Eye (tissue), 1 donor: Measurements from ENCODE around the gene SPATA22.
"Not testable (repeated sequence)": the region's sequence is repeated elsewhere in the genome, so short reads cannot be mapped to it uniquely, and the experiment has no call there.

Experiments used
- DNase-seq: peaks from one replicate; pipeline ENCODE4 v3.0.0-alpha.2; 2015

The SPATA22 gene

DNA sequence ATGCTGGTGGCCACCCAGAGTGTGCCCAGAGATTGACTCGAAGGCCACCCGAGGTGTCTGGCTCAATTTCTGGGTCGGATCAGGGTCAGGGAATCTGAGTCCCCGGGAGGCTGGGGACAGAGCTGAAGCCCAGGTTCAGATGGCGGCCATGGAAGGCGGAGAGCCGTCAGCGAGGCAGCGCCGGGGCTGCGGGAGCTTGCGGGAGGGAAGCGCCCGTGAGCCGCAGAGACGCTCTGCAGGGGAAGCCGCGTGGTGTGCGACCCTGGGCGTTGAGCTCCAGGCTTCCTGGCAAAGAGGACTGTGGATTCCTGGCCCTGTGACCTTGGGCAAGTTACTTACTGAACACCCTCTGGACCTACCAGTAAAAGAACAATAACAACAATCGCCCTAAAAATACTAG, 518 bp upstream of the SPATA22 start:
- DNase-seq, result no peak

DNA sequence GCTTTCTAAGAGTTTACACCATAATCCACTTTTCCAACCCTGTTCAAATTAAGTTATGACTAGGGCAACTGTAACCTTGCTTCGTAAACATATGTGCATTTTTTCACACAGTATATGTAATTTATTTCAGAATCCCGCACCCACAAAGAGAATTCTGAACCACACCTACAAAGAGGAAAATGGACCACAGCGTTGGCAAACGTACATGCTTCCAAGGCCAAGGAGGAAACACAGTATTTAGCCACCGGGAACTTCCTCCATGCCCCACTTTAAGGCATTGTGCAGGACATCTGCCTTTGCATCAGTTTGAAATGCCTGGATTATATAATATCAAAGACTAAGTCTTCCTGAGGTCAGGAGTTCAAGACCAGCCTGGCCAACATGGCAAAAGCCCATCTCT, 2.1 kb downstream of the SPATA22 start:
- DNase-seq, result no peak

DNA sequence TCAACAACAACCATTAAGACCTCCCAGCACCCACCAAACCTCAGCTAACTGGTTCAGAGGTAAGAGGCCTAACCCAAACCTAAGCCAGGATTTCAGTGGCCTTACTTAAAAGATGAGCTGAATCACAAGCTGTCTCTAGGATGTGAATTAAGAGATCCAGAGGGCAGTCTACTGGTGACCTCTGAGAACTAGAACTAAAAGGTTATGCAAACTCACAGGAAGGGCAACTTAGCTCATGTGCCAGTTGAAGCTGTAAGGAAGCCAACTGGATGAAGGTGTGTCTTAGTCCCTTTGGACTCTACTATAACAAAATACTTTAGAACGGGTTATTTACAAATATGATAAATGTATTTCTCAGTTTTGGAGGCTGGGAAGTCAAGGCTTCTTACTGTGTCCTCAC, 5.3 kb downstream of the SPATA22 start:
- not testable (repeated sequence) for DNase-seq

DNA sequence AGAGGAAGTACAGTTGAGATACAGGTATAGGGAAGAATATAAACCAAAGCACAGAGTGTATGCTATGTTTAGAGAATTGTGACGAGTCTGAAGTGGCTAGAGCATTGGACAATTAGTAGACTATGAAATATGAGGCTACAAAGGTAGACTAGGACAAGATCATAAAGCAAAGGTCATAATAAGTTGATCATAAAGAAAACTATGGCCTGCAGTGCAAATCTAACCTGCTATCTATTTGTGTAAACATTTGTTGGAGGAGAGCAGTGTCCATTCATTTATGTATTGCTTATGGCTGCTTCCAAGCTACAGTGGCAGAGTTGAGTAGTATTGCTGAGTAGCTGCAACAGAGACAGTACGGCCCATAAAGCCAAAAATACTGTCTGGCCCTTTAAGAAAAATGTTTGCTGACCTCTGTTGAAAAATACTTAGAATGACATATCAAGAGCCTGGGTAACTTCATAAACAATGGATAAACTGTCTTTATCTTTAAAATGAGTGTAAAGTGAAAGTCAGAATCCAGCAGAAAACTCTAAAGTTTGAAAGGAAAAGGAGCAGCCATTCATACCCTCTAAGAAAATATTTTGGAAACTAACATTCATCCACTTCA, 23.5 kb downstream of the SPATA22 start:
- DNase-seq, result no peak

DNA sequence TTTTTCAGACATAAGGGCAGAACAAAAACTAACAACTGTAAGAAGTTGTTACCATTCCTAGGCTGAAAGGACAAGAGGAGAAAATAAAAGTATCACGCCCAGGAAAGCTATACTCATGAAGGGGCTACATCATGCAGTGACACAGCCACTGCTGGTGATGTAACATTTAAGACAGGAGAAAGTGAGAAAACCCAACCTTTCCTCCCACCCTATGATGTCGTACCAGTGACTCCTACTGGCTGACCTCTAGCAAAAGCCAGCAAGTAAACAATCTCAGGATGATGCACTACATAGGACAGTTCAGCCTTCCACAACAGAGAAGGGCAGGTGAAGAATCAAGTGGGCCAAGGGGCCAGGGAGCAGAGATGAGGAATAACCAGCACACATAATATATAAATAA, 24.0 kb downstream of the SPATA22 start:
- DNase-seq, result no peak

DNA sequence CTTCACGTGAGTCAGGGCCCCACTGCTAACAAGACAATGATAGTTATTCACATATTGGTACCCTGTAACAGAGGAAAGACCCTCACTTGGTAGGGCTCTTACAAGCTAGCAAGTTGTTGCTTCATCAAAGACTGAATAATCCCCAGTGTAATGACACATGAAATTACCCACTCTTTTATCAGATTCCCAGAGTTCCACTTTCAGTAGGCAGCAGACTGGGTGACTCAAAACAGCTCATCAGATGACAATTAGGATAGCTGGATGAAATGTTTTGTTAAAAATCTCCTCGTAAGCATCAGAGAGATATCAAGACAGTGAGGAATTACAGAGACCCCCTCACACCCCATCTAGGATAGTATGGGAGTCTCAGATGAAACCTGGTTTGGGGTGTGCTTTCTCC, 31.2 kb downstream of the SPATA22 start:
- no peak for DNase-seq

DNA sequence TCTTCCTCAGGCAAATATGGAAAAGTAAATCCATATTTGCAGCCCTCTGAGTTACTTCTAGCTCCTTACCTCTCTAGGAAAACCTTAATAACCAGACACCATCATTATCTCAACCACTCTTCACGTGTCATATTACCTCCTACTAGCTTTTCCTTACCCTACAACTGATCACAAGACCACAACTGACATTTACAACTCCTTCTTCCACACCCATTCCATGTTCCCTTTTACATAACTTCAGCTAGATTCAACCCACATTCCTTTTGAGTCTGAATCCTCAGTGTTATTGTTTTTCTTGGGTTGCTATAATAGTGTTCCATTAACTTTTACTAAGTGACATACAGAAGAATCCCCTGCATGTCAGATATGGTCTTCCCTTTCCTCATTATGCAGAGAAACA, 33.3 kb downstream of the SPATA22 start:
- DNase-seq, result no peak

DNA sequence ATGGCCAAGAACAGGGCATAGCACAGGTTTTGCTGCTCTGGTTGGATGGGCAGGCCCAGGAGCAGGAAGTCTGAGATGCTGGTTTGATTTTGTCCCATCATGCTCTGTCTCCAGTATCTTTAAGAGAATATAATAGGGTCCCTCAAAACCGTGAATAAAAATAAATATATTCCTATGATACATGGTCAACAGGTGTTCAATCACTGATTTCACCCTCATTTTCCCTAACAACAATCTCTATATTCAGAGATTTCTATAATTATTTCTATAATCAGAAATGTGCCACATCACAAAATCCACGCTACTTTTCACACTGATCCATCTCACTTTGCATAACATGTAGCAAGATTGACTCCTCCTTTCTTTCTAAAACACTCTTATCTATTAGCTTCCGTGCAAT, 37.9 kb downstream of the SPATA22 start, which contains the start of gene OR1E2:
OR1E2 (minus strand) TSS at position 101 of the 400 bp plus-strand sequence; CDS start at position 101, 0 bp downstream.
- no peak for DNase-seq

DNA sequence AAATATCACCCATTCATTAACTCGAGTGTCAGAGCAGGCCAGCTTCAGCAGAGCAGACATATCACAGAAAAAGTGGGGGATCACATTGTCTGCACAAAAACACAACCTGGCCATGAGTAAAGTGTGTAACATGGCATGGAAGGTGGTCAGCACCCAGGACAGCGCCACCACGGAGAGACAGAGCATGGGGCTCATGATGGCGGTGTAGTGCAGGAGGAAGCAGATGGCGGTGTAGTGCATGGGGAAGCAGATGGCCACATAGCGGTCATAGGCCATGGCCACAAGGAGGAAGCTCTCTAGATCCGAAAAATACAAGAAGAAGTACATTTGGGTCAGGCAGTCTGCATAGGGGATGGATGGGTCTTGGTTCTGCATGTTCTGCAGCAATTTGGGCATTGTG, 38.4 kb downstream of the SPATA22 start:
- DNase-seq, result peak; percentile 4

DNA sequence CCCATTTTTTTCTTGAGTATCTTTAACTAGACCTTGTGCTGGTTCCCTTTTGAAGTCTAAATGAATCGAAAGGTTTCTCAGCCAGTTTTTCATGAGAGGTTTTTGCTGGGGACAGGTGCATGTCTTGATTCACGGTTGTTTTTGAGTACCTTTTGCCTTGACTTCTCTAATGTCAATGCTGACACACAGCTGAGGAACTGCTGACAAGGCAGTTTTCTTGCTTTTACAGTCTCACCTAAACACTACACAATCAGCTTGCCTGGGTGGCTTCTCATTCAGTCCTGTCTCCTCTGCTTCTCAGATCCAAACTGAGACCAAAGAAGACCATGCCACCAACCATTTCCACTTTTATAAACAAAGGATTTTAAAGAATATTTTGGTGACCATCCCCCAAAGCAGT, 53.4 kb downstream of the SPATA22 start:
- no peak for DNase-seq

DNA sequence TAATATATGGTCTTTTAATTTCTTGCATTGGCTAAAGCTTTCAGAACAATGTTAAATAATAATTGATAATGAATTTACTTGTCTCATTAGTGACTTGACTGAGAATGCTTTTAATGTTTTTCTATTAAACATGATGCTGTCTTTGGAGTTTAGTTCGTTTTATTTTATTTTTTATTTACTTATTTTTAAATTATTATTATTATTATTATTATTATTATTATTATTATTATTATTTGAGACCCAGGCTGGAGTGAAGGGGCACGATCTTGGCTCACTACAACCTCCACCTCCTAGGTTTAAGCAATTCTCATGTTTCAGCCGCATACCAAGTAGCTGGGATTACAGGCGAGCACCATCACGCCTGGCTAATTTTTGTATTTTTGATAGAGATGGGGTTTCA, 56.0 kb downstream of the SPATA22 start:
- DNase-seq, result no peak

DNA sequence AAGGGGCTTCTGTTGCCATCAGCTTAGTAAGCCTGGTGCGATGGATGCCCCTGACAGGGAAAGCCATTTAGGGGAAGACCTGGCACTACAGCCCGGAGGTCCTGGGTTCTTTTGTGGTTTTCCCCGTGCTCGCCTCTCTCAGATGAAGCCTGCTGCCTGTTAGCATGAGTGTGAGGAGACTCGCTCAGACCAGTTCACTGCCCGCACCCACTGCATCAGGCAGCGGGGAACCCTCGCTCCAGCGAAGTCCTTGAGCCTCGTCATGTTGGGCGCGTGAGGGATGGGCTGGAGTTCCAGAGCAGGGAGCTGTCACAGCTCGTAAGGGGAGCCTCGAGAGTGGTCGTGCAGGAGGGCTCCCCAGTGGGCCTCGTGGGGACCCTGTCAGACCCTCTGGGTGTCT, 59.4 kb downstream of the SPATA22 start:
- DNase-seq, result not testable (repeated sequence)

DNA sequence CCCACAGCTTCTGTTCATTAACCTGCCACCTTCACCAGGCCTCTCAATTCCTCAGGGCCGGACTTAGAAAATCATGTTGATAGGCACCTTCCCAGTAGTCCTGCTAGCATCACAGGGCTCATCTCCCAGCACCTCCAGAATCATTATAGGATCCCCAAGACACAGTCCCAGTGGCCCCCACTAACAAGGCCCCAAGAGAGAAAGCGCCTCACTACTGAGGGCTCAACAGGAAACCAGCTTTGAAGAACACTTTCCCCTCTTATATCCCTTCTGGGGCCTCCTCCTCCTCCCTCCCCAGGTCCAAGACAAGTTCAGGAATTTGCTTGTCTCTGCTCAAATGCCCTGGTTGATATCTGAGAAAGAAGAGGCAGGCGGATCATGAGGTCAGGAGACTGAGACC, 60.5 kb downstream of the SPATA22 start, which contains the start of gene OR3A3:
OR3A3 (plus strand) TSS at position 301 of the 400 bp plus-strand sequence.
- no peak for DNase-seq

DNA sequence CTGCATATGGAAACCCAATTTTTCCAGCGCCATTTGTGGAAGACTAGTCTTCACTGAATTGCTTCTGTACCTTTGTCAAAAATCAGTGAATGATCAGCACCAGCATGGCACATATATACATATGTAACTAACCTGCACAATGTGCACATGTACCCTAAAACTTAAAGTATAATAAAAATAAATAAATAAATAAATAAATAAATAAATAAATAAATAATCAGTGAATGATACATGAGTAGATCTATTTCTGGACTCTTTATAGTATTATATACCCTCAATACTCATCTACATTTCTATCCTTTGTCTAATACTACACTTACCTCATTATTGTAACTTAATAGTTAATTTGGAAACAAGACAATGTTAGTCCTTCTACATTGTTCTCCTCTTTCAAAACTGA, 67.8 kb downstream of the SPATA22 start:
- not testable (repeated sequence) for DNase-seq

DNA sequence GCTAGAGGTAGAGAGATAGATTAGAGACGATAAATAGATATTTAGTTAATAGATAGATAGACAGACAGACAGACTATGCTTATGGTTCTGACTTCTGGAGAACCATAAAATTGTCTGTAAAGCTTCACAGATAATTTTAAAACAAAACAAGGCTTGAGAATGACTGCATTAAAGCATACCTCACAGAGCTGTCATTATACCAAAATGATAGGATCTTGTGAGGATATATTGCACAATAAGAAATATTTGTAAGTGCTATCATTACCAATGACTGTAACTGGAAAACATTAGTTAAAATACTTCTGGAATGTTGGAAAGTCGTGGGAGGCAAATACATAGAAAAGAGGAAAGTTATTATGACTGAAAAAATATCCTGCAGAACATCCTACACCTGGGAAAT, 69.8 kb downstream of the SPATA22 start:
- no peak for DNase-seq

DNA sequence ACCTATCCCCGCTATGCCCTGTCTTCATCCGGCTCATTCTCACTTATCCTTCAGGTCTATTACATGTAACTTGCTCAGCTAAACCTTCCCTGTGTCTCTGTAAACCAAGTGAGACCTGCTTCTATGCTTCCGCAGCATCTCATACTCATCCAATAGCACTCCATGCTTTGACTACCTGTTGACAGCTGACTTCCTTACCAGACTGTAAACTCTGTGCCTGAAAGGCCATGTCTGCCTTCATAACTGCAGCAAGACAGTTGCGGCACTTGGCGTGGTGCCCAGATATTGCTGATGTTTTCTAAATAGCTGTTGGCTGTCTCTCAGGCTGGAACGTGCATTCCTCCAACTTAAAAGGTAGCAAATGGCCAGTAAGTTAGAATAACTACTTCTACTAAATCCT, 71.6 kb downstream of the SPATA22 start:
- DNase-seq, result no peak

DNA sequence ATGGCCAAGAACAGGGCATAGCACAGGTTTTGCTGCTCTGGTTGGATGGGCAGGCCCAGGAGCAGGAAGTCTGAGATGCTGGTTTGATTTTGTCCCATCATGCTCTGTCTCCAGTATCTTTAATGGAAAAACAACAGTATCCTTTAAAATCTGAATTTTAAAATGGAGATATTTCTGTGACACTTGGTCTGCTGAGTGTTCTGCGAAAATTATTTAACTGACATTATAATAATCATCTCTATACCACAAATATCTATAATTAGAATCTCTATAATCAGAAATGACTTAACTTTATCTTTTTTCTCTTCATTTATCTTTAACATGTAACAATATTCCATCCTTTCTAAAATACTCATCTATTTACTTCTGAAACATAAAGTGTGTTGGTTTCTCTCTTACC, 73.3 kb downstream of the SPATA22 start, which contains the start of gene OR1E1:
OR1E1 (minus strand) TSS at position 101 of the 400 bp plus-strand sequence; CDS start at position 101, 0 bp downstream.
- no peak for DNase-seq

DNA sequence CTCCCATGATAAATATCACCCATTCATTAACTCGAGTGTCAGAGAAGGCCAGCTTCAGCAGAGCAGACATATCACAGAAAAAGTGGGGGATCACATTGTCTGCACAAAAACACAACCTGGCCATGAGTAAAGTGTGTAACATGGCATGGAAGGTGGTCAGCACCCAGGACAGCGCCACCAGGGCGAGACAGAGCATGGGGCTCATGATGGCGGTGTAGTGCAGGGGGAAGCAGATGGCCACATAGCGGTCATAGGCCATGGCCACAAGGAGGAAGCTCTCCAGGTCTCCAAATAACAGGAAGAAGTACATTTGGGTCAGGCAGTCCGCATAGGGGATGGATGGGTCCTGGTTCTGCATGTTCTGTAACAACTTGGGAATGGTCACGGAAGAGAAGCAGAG, 73.8 kb downstream of the SPATA22 start:
- DNase-seq, result peak; percentile 1
